ENCODE measurements around the gene SELENON. TPM values are rescaled to one million over a fixed set of nuclear protein-coding genes. Genes with fewer than 3 reads are reported as not detected.

The SELENON gene
- total and polyA plus RNA-seq, 2 of the 4 experiments (the other 2 are of a cell fraction), result 9.1 to 114 TPM

DNA sequence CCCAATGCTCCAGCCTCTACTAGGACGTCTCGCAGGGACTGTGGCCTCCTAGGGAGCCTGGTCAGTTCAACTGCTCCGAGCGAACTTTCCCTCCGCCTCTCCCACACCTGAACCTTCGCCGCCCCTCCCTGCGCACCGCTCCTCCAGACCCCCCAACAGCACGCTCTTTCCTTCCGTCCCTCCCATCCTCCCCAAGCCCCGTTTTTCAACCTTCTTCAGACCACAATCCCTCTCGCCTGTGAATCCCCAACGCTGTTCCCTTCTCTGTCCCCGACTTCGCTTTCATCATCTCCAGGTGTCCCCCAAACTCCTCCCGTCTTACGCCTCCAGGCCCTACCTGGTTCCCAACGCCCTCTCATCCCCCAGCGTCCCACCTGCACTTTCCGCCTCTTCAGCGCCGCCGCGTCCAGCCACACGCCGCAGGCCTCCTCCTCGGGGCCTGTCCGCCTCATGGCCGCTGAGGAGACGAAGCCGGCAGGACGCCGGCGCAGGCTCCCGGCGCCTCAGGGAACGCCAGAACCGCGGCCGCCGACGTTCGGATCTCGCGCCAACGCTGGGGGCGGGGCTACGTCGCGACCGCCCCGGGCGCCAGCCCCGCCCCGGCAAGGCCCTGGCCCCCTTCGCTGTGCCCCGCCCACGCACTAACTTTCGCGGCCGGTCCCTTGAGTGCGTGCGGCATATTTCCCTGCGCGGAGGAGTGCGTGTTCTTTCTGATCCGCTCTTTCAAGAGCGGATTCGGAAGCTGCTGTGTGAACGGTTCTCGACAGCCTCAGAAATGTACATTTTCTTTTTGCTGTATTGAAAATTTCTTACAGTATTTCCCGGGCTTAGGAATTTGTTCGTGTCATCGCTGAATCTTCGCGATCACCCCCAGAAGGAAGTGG, 59.2 kb downstream of the SELENON start, which contains the start of gene AUNIP:
Gene AUNIP, minus strand, starts transcription at position 552 of the 884 bp plus-strand sequence. Its CDS starts 100 bp downstream, at position 452.
- H3K4ac ChIP-seq (ENCODE audit: low read depth, low read length), result peak within 1 kb of the TSS; percentile 94
- peak within 1 kb of the TSS; percentile 77 for H3K27ac ChIP-seq (ENCODE audit: insufficient read depth, low read length)
- H3K18ac ChIP-seq (ENCODE audit: low read depth, low read length), result peak within 1 kb of the TSS; percentile 33; the same call in 1 of the 2 replicates
- no peaks in the 10 kb centered on the region for H3K27me3 ChIP-seq (ENCODE audit: control insufficient read depth, insufficient read depth, low read length)
- H4K91ac ChIP-seq (ENCODE audit: insufficient read depth, low read depth, low read length), result peak within 1 kb of the TSS; percentile 70
- ChIA-PET CTCF (interaction anchor here (0.6 kb wide), 1 partner anchor 20 kb away, joined by 9 read pairs; no protein-coding TSS in a partner anchor), POLR2A (ENCODE audit: unreplicated experiment) (interaction anchor here (0.5 kb wide), 1 partner anchor 44 kb away, joined by 3 read pairs; no protein-coding TSS in a partner anchor)
- H3K9me1 ChIP-seq (ENCODE audit: insufficient read depth, low read length), result no peaks in the 10 kb centered on the region; the same call in 1 of the 2 replicates
- H2AFZ ChIP-seq (replicated peaks; ENCODE audit: low read length, poor library complexity), result peak within 1 kb of the TSS; percentile 98
- H4K5ac ChIP-seq (ENCODE audit: low read depth, low read length), result peak within 1 kb of the TSS; percentile 29; the same call in 1 of the 2 replicates
- peak within 1 kb of the TSS; percentile 73 for H2BK120ac ChIP-seq (ENCODE audit: low read depth, low read length)
- H3K4me1 ChIP-seq (ENCODE audit: control insufficient read depth, insufficient read depth, low read length), result no peaks in the 10 kb centered on the region; the same call in 1 of the 2 replicates
- 2% methylated on average over 51 of the region's 77 CpGs; no CpG with 5 or more reads in 1 of the 2 experiments for WGBS, 2 experiments (ENCODE audit: extremely low coverage in 2 of 2, insufficient read length in 1 of 2)
- ATAC-seq (ENCODE audit: low read depth) (peak; percentile 98), DNase-seq (peak; percentile 85)
- peak within 1 kb of the TSS; percentile 75 for H2BK5ac ChIP-seq (ENCODE audit: low read depth, low read length, poor library complexity, severe bottlenecking)
- peak within 1 kb of the TSS; percentile 58 for H3K4me3 ChIP-seq (ENCODE audit: insufficient read depth, low read depth, low read length)
- H2BK20ac ChIP-seq (ENCODE audit: low read depth, low read length), result peak within 1 kb of the TSS; percentile 43; the same call in 1 of the 2 replicates
- H3K23ac ChIP-seq (ENCODE audit: low read depth, low read length), result peak within 1 kb of the TSS; percentile 87
- no peaks in the 10 kb centered on the region for H3K9me3 ChIP-seq (ENCODE audit: control insufficient read depth, insufficient read depth, low read length)
- H2AK5ac ChIP-seq (ENCODE audit: low read depth, low read length), result peak within 1 kb of the TSS; percentile 11; the same call in 1 of the 2 replicates
- H3K56ac ChIP-seq (ENCODE audit: extremely low read depth, insufficient read depth, low read length), result peak within 1 kb of the TSS; percentile 81
- H3K14ac ChIP-seq (replicated peaks; ENCODE audit: low read depth, low read length), result peak within 1 kb of the TSS; percentile 96
- H4K20me1 ChIP-seq (ENCODE audit: insufficient read depth, low read length), result peaks cover 5% of the 10 kb centered on the region; the same call in 1 of the 2 replicates
- peak within 1 kb of the TSS; percentile 71 to 76 for H4K8ac ChIP-seq (ENCODE audit: low read depth in 2 of 2, low read length in 2 of 2)
- in situ Hi-C loops (cut with MboI; ENCODE audit: low sequenced_read_pairs), result no loop called here
- H3K36me3 ChIP-seq (ENCODE audit: control insufficient read depth, insufficient read depth, low read length), result peaks cover 18% of the 10 kb centered on the region
- H3K79me1 ChIP-seq (ENCODE audit: low read depth in 1 of 2, low read length in 2 of 2), result peaks cover 13 to 27% of the 10 kb centered on the region in 2 experiments
- dilution Hi-C loops (cut with HindIII; ENCODE audit: low sequenced_read_pairs, unreplicated experiment), result no loop called here
- intact Hi-C loops (cut with micrococcal nuclease), result no loop called here
- peak within 1 kb of the TSS; percentile 70 for H3K9ac ChIP-seq (ENCODE audit: low read depth, low read length)
- BruUV-seq (replicated peaks), result no TSS peak
- H2AK9ac ChIP-seq (replicated peaks; ENCODE audit: low read depth, low read length, poor library complexity), result peak within 1 kb of the TSS; percentile 22
- peak within 1 kb of the TSS; percentile 16; the same call in 1 of the 3 replicates for H2BK15ac ChIP-seq (ENCODE audit: low read depth, low read length)
- H3K4me2 ChIP-seq (ENCODE audit: low read depth, low read length), result peak within 1 kb of the TSS; percentile 84
- TF ChIP-seq MAFK (IDR thresholded peaks at IDR 0.05; ENCODE audit: low read depth, low read length) (no peak), RAD21 (IDR thresholded peaks at IDR 0.05; ENCODE audit: low read length) (no peak), BHLHE40 (IDR thresholded peaks at IDR 0.05; ENCODE audit: low read depth, low read length) (no peak), CHD1 (IDR thresholded peaks at IDR 0.05; ENCODE audit: low read depth, low read length) (no peak), MXI1 (IDR thresholded peaks at IDR 0.05; ENCODE audit: borderline replicate concordance, low read depth, low read length) (peak; percentile 98), NFE2L2 (IDR thresholded peaks at IDR 0.05; ENCODE audit: low read depth, low read length) (no peak), POLR2A (IDR thresholded peaks at IDR 0.05; ENCODE audit: low read depth, low read length) (peak; percentile 85), SMC3 (IDR thresholded peaks at IDR 0.05; ENCODE audit: low read depth, low read length) (no peak), CEBPB (IDR thresholded peaks at IDR 0.05; ENCODE audit: low read depth, low read length) (no peak), RCOR1 (IDR thresholded peaks at IDR 0.05; ENCODE audit: insufficient replicate concordance, low read length) (no peak)
- TF ChIP-seq, protein P1, sequence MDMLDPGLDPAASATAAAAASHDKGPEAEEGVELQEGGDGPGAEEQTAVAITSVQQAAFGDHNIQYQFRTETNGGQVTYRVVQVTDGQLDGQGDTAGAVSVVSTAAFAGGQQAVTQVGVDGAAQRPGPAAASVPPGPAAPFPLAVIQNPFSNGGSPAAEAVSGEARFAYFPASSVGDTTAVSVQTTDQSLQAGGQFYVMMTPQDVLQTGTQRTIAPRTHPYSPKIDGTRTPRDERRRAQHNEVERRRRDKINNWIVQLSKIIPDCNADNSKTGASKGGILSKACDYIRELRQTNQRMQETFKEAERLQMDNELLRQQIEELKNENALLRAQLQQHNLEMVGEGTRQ (IDR thresholded peaks at IDR 0.05; ENCODE audit: low read depth, low read length), result no peak
- TF ChIP-seq, protein P2, sequence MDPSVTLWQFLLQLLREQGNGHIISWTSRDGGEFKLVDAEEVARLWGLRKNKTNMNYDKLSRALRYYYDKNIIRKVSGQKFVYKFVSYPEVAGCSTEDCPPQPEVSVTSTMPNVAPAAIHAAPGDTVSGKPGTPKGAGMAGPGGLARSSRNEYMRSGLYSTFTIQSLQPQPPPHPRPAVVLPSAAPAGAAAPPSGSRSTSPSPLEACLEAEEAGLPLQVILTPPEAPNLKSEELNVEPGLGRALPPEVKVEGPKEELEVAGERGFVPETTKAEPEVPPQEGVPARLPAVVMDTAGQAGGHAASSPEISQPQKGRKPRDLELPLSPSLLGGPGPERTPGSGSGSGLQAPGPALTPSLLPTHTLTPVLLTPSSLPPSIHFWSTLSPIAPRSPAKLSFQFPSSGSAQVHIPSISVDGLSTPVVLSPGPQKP (IDR thresholded peaks at IDR 0.05; ENCODE audit: borderline replicate concordance, low read depth, low read length), result no peak
- TF ChIP-seq, protein P3, sequence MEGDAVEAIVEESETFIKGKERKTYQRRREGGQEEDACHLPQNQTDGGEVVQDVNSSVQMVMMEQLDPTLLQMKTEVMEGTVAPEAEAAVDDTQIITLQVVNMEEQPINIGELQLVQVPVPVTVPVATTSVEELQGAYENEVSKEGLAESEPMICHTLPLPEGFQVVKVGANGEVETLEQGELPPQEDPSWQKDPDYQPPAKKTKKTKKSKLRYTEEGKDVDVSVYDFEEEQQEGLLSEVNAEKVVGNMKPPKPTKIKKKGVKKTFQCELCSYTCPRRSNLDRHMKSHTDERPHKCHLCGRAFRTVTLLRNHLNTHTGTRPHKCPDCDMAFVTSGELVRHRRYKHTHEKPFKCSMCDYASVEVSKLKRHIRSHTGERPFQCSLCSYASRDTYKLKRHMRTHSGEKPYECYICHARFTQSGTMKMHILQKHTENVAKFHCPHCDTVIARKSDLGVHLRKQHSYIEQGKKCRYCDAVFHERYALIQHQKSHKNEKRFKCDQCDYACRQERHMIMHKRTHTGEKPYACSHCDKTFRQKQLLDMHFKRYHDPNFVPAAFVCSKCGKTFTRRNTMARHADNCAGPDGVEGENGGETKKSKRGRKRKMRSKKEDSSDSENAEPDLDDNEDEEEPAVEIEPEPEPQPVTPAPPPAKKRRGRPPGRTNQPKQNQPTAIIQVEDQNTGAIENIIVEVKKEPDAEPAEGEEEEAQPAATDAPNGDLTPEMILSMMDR (conservative IDR thresholded peaks at IDR 0.05; ENCODE audit: low read depth, low read length), result no peak
